CD14-positive monocyte (primary cell): ENCODE measurements around the gene C9orf72. TPM values are rescaled to one million over a fixed set of nuclear protein-coding genes. Genes with fewer than 3 reads are reported as not detected.

Experiments used
- DNase-seq, 3 donors: peaks; one replicate each; pipeline ENCODE4 v3.0.0-alpha.2; 2011 to 2022
- H2AFZ ChIP-seq: 2 replicates; pipeline ENCODE4 v1.6.0; 2012; ENCODE audit warnings: mild to moderate bottlenecking, low read depth, low read length, inconsistent platforms; ENCODE audit not compliant: insufficient read depth, poor library complexity, severe bottlenecking
- H3K27ac ChIP-seq, 2 donors: 1 replicate in 1 of 2; 2 replicates in 1 of 2; pipeline ENCODE4 v1.5.1; 2012 to 2013; ENCODE audit warnings: low read length in 2 of 2, control low read depth in 1 of 2, inconsistent platforms in 1 of 2, low read depth in 1 of 2, mild to moderate bottlenecking in 1 of 2
- H3K27me3 ChIP-seq, 2 donors: one replicate each; pipeline versions ENCODE4 v1.6.0 to v1.6.1; 2011 to 2013; ENCODE audit warnings: low read length in 2 of 2; ENCODE audit not compliant: control insufficient read depth in 2 of 2, insufficient read depth in 2 of 2
- H3K36me3 ChIP-seq, 2 donors: replicated peaks in 1 of 2; 1 replicate in 1 of 2; 2 replicates in 1 of 2; pipeline versions ENCODE4 v1.5.1 to v1.6.1; 2012 to 2013; ENCODE audit warnings: low read length in 2 of 2, control low read depth in 1 of 2, inconsistent platforms in 1 of 2, mild to moderate bottlenecking in 1 of 2; ENCODE audit not compliant: insufficient read depth in 2 of 2, control insufficient read depth in 1 of 2
- H3K4me1 ChIP-seq, 2 donors: 1 replicate in 1 of 2; 2 replicates in 1 of 2; pipeline versions ENCODE4 v1.5.1 to v1.6.1; 2012 to 2013; ENCODE audit warnings: low read length in 2 of 2, control low read depth in 1 of 2, inconsistent platforms in 1 of 2, mild to moderate bottlenecking in 1 of 2, moderate library complexity in 1 of 2; ENCODE audit not compliant: insufficient read depth in 2 of 2, control insufficient read depth in 1 of 2
- H3K4me2 ChIP-seq: replicated peaks from 2 replicates; pipeline ENCODE3; 2012; ENCODE audit warnings: low read length, moderate library complexity, mild to moderate bottlenecking; ENCODE audit not compliant: poor library complexity, severe bottlenecking; ENCODE audit errors: extremely low read depth
- H3K4me3 ChIP-seq, 3 experiments: fragments of 200-600 bp in 1 of 3; sonication (generic) in 1 of 3; replicated peaks in 1 of 3; 1 replicate in 2 of 3; 2 replicates in 1 of 3; pipeline ENCODE4 v1.5.1; 2011 to 2013; ENCODE audit warnings: low read length in 3 of 3, mild to moderate bottlenecking in 3 of 3, control low read depth in 2 of 3, low read depth in 2 of 3, inconsistent platforms in 1 of 3, moderate library complexity in 1 of 3
- H3K79me2 ChIP-seq: 2 replicates; pipeline ENCODE4 v1.6.0; 2012; ENCODE audit warnings: mild to moderate bottlenecking, control low read depth, inconsistent platforms, low read length, moderate library complexity; ENCODE audit not compliant: insufficient read depth
- H3K9ac ChIP-seq: 2 replicates; pipeline ENCODE4 v1.6.0; 2017; ENCODE audit warnings: low read length, mild to moderate bottlenecking; ENCODE audit not compliant: insufficient read depth, poor library complexity, severe bottlenecking
- H3K9me3 ChIP-seq, 2 donors: replicated peaks in 1 of 2; 1 replicate in 1 of 2; 2 replicates in 1 of 2; pipeline versions ENCODE4 v1.5.1 to v1.6.1; 2012 to 2013; ENCODE audit warnings: low read length in 2 of 2, control low read depth in 1 of 2; ENCODE audit not compliant: control insufficient read depth in 1 of 2, insufficient read depth in 1 of 2
- H4K20me1 ChIP-seq: 2 replicates; pipeline ENCODE4 v1.6.0; 2012; ENCODE audit warnings: mild to moderate bottlenecking, low read length, control low read depth, moderate library complexity; ENCODE audit not compliant: insufficient read depth
- H3K27ac Mint-ChIP-seq, 7 donors: one replicate each; pipeline ENCODE4 v1.8.0; 2020; ENCODE audit warnings: mild to moderate bottlenecking in 7 of 7, mixed read lengths in 7 of 7, moderate library complexity in 6 of 7, inconsistent platforms in 2 of 7
- H3K27me3 Mint-ChIP-seq, 3 donors: one replicate each; pipeline ENCODE4 v1.8.0; 2021 to 2022; ENCODE audit warnings: low read depth in 3 of 3, mild to moderate bottlenecking in 3 of 3, mixed read lengths in 3 of 3, moderate library complexity in 3 of 3, inconsistent platforms in 1 of 3
- H3K36me3 Mint-ChIP-seq, 2 donors: one replicate each; pipeline ENCODE4 v1.8.0; 2020; ENCODE audit warnings: mixed read lengths in 2 of 2, inconsistent platforms in 1 of 2, mild to moderate bottlenecking in 1 of 2
- H3K4me1 Mint-ChIP-seq: one replicate; pipeline ENCODE4 v1.8.0; 2020; ENCODE audit warnings: mild to moderate bottlenecking, mixed read lengths
- H3K4me3 Mint-ChIP-seq, 2 donors: one replicate each; pipeline ENCODE4 v1.8.0; 2020; ENCODE audit warnings: mild to moderate bottlenecking in 2 of 2, mixed read lengths in 2 of 2, moderate library complexity in 1 of 2
- H3K9me3 Mint-ChIP-seq, 7 donors: one replicate each; pipeline ENCODE4 v1.8.0; 2020 to 2022; ENCODE audit warnings: mixed read lengths in 7 of 7, mild to moderate bottlenecking in 6 of 7, moderate library complexity in 6 of 7, inconsistent platforms in 2 of 7
- WGBS: methylation state at CpG from one replicate; pipeline ENCODE4 v1.1.5; 2013; ENCODE audit warnings: missing lambda C conversion rate; ENCODE audit not compliant: insufficient coverage; 5-methylcytosine and 5-hydroxymethylcytosine counted together
- intact Hi-C, 2 donors: fragments of 100-400 bp; cut with micrococcal nuclease; formaldehyde crosslinking; loops; one replicate each; pipeline versions ENCODE4 v1.15.0 to v1.15.1; 2023
- polyA plus RNA-seq, 3 donors: library from polyadenylated mRNA; depleted of rRNA in 1 of 3; unstranded in 2 of 3; stranded (reverse) in 1 of 3; fragments of 300-500 nt in 2 of 3; fragments of >200 nt in 1 of 3; fragmentation: Illumina TruSeq in 2 of 3; gene quantifications; 1 replicate in 2 of 3; 2 replicates in 1 of 3; pipeline ENCODE4 v1.2.3, GENCODE V29; 2012 to 2021
- TF ChIP-seq, protein P1 (sequence below): fragments of 200-600 bp; IDR thresholded peaks from one replicate; pipeline ENCODE4 v1.8.0; 2022; ENCODE audit warnings: antibody characterized with exemption, mild to moderate bottlenecking

Gene C9orf72
- polyA plus RNA-seq, 3 donors: 105 to 142 (median 128) TPM

DNA sequence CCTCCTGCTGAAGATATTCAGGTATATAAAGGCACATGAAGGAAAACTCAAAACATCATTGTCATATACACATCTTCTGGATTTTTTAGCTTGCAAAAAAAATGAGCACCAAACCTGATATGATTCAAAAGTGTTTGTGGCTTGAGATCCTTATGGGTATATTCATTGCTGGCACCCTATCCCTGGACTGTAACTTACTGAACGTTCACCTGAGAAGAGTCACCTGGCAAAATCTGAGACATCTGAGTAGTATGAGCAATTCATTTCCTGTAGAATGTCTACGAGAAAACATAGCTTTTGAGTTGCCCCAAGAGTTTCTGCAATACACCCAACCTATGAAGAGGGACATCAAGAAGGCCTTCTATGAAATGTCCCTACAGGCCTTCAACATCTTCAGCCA is 49.0 kb downstream of the C9orf72 start, which contains the start of gene IFNK:
TSS of gene IFNK (plus strand) at position 55 of the 400 bp plus-strand sequence. CDS start at position 102, 47 bp downstream.
- Histone ChIP-seq H3K4me2 (no peak within 1 kb of the TSS), H2AFZ (no peak within 1 kb of the TSS), H3K4me3 (no peak within 1 kb of the TSS), H3K36me3 (peaks cover 0 to 56% of the 10 kb centered on the region in 2 donors), H3K79me2 (no peaks in the 10 kb centered on the region), H3K27me3 (peaks cover 0 to 8% of the 10 kb centered on the region in 2 donors), H3K4me1 (peaks cover 8 to 15% of the 10 kb centered on the region in 2 donors), H3K27ac (no peak within 1 kb of the TSS), H3K9ac (no peak within 1 kb of the TSS), H4K20me1 (peaks cover 43% of the 10 kb centered on the region), H3K9me3 (no peaks in the 10 kb centered on the region)
- Mint-ChIP-seq H3K4me1 (peaks cover 11% of the 10 kb centered on the region), H3K36me3 (peaks cover 60 to 66% of the 10 kb centered on the region in 2 donors), H3K27ac (no peak within 1 kb of the TSS), H3K9me3 (no peaks in the 10 kb centered on the region), H3K27me3 (peaks cover 11 to 15% (median 13%) of the 10 kb centered on the region in 3 donors), H3K4me3 (no peak within 1 kb of the TSS)
- intact Hi-C loops: loop anchor here in 1 of 2 donors (10.0 kb wide), 1 partner anchor 59 kb away; no protein-coding TSS in a partner anchor
- 57% methylated on average over 1 of the region's 2 CpGs for WGBS
- TF ChIP-seq, protein P1, sequence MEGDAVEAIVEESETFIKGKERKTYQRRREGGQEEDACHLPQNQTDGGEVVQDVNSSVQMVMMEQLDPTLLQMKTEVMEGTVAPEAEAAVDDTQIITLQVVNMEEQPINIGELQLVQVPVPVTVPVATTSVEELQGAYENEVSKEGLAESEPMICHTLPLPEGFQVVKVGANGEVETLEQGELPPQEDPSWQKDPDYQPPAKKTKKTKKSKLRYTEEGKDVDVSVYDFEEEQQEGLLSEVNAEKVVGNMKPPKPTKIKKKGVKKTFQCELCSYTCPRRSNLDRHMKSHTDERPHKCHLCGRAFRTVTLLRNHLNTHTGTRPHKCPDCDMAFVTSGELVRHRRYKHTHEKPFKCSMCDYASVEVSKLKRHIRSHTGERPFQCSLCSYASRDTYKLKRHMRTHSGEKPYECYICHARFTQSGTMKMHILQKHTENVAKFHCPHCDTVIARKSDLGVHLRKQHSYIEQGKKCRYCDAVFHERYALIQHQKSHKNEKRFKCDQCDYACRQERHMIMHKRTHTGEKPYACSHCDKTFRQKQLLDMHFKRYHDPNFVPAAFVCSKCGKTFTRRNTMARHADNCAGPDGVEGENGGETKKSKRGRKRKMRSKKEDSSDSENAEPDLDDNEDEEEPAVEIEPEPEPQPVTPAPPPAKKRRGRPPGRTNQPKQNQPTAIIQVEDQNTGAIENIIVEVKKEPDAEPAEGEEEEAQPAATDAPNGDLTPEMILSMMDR: no peak
- DNase-seq: no peak

GRCh38 chr9:27523141-27523540 is 50.1 kb downstream of the C9orf72 start:
- Histone ChIP-seq H3K9me3 (no peaks in the 10 kb centered on the region), H3K79me2 (no peaks in the 10 kb centered on the region), H3K27me3 (peaks cover 0 to 8% of the 10 kb centered on the region in 2 donors), H3K4me1 (peaks cover 7 to 9% of the 10 kb centered on the region in 2 donors), H3K4me2 (no peak overlapping the region), H4K20me1 (peaks cover 54% of the 10 kb centered on the region), H3K4me3 (no peak overlapping the region), H3K9ac (no peak overlapping the region), H3K36me3 (peaks cover 0 to 66% of the 10 kb centered on the region in 2 donors), H2AFZ (no peak overlapping the region), H3K27ac (no peak overlapping the region)
- Mint-ChIP-seq H3K27ac (no peak overlapping the region), H3K4me1 (peaks cover 7% of the 10 kb centered on the region), H3K36me3 (peaks cover 68 to 76% of the 10 kb centered on the region in 2 donors), H3K27me3 (peaks cover 8 to 14% (median 12%) of the 10 kb centered on the region in 3 donors), H3K9me3 (no peaks in the 10 kb centered on the region), H3K4me3 (no peak overlapping the region)
- intact Hi-C loops: loop anchor here in 1 of 2 donors (10.0 kb wide), 1 partner anchor 58 kb away; no protein-coding TSS in a partner anchor
- DNase-seq: no peak
- TF ChIP-seq, protein P1: no peak
